Measurements from ENCODE around the gene TMEM167B. TPM values are rescaled to one million over a fixed set of nuclear protein-coding genes. Genes with fewer than 3 reads are reported as not detected.

The TMEM167B gene
- total RNA-seq, 1 donor from 2014 or later = 31.5 TPM

GRCh38 chr1:109111386-109112055 is 21.0 kb downstream of the TMEM167B start:
- DNase-seq = no peak
- intact Hi-C loops (cut with micrococcal nuclease) = no loop called here
- no peak for ATAC-seq

GRCh38 chr1:109112056-109112651 is 21.6 kb downstream of the TMEM167B start:
- no peak for DNase-seq
- ATAC-seq = peak; percentile 75
- intact Hi-C loops (cut with micrococcal nuclease) = no loop called here

- intact Hi-C loops (cut with micrococcal nuclease) = no loop called here
- DNase-seq (peak; percentile 96), ATAC-seq (peak; percentile 98)
These were observed 22.2 kb downstream of the TMEM167B start for GRCh38 chr1:109112652-109113285.

- ATAC-seq (peak; percentile 34), DNase-seq (peak; percentile 63)
- intact Hi-C loops (cut with micrococcal nuclease) = no loop called here
These were observed 23.2 kb downstream of the TMEM167B start, which contains the start of gene ELAPOR1 for GRCh38 chr1:109113590-109114341. ELAPOR1 (plus strand) TSS chr1:109114115; CDS start chr1:109114184, 69 bp downstream.

- DNase-seq (no peak), ATAC-seq (no peak)
- intact Hi-C loops (cut with micrococcal nuclease) = no loop called here
These were observed 23.7 kb downstream of the TMEM167B start for GRCh38 chr1:109114342-109114674.

GRCh38 chr1:109115685-109116084 is 25.1 kb downstream of the TMEM167B start:
- no peak for ATAC-seq

GRCh38 chr1:109116286-109116685 is 25.7 kb downstream of the TMEM167B start:
- ATAC-seq (no peak), DNase-seq (no peak)
- intact Hi-C loops (cut with micrococcal nuclease) = no loop called here

More at GRCh38 chr1:109115685-109116084, 25.1 kb downstream of the TMEM167B start:
- DNase-seq = no peak
- intact Hi-C loops (cut with micrococcal nuclease) = no loop called here

GRCh38 chr1:109118089-109118488 is 27.5 kb downstream of the TMEM167B start:
- intact Hi-C loops (cut with micrococcal nuclease) = no loop called here
- DNase-seq (no peak), ATAC-seq (no peak)

- DNase-seq (no peak), ATAC-seq (no peak)
- intact Hi-C loops (cut with micrococcal nuclease) = no loop called here
These were observed 29.8 kb downstream of the TMEM167B start for GRCh38 chr1:109120356-109120755.

- DNase-seq = no peak
- no peak for ATAC-seq
- intact Hi-C loops (cut with micrococcal nuclease) = no loop called here
These were observed 40.5 kb downstream of the TMEM167B start for GRCh38 chr1:109131059-109131458.

GRCh38 chr1:109131800-109132199 is 41.2 kb downstream of the TMEM167B start:
- intact Hi-C loops (cut with micrococcal nuclease) = no loop called here
- DNase-seq (no peak), ATAC-seq (no peak)

- intact Hi-C loops (cut with micrococcal nuclease) = no loop called here
- no peak for ATAC-seq
These were observed 42.6 kb downstream of the TMEM167B start for GRCh38 chr1:109133002-109133706.

GRCh38 chr1:109133815-109134214 is 43.3 kb downstream of the TMEM167B start:
- DNase-seq (peak; percentile 79), ATAC-seq (peak; percentile 94)
- intact Hi-C loops (cut with micrococcal nuclease) = no loop called here

More at GRCh38 chr1:109133002-109133706, 42.6 kb downstream of the TMEM167B start:
- no peak for DNase-seq

GRCh38 chr1:109134423-109134822 is 43.9 kb downstream of the TMEM167B start:
- intact Hi-C loops (cut with micrococcal nuclease) = no loop called here
- DNase-seq = no peak
- peak; percentile 30 for ATAC-seq

GRCh38 chr1:109135940-109136339 is 45.4 kb downstream of the TMEM167B start:
- no peak for DNase-seq
- intact Hi-C loops (cut with micrococcal nuclease) = no loop called here
- no peak for ATAC-seq

- ATAC-seq = no peak
- intact Hi-C loops (cut with micrococcal nuclease) = no loop called here
- DNase-seq = no peak
These were observed 46.2 kb downstream of the TMEM167B start for GRCh38 chr1:109136766-109137165.

- DNase-seq (no peak), ATAC-seq (no peak)
- intact Hi-C loops (cut with micrococcal nuclease) = no loop called here
These were observed 47.4 kb downstream of the TMEM167B start for GRCh38 chr1:109137958-109138357.

GRCh38 chr1:109138358-109138757 is 47.8 kb downstream of the TMEM167B start:
- no peak for ATAC-seq
- intact Hi-C loops (cut with micrococcal nuclease) = no loop called here
- no peak for DNase-seq

- ATAC-seq = no peak
- DNase-seq = no peak
- intact Hi-C loops (cut with micrococcal nuclease) = no loop called here
These were observed 49.8 kb downstream of the TMEM167B start for GRCh38 chr1:109140392-109140791.
